K562 (cell line): ENCODE measurements around the gene VARS1. TPM values are rescaled to one million over a fixed set of nuclear protein-coding genes. Genes with fewer than 3 reads are reported as not detected.
A peak's percentile ranks its signal among the peaks of the same experiment; 100 is the strongest.

Experiments
- CAMTA2 ChIP-seq: fragments of 250-450 bp; sonication (Bioruptor Pico); conservative IDR thresholded peaks from 2 replicates; pipeline ENCODE4 v1.5.1; 2022
- COPS2 ChIP-seq: fragments of 450-650 bp; conservative IDR thresholded peaks from 2 replicates; pipeline ENCODE4 v1.6.1; 2016; ENCODE audit warnings: mild to moderate bottlenecking, moderate library complexity
- E2F3 ChIP-seq: fragments of 250-450 bp; sonication (Bioruptor Pico); IDR thresholded peaks from 2 replicates; pipeline ENCODE4 v1.4.0; 2020; ENCODE audit warnings: mild to moderate bottlenecking
- ELF4 ChIP-seq: fragments of 450-650 bp; formaldehyde crosslinking; IDR thresholded peaks from 2 replicates; pipeline ENCODE4 v1.4.0; 2022; ENCODE audit warnings: missing genetic modification characterization
- ESRRB ChIP-seq: fragments of 250-450 bp; sonication (Bioruptor Pico); IDR thresholded peaks from 2 replicates; pipeline ENCODE4 v1.5.0; 2020; ENCODE audit warnings: mild to moderate bottlenecking, moderate library complexity, borderline replicate concordance
- GTF2E2 ChIP-seq: fragments of 200-800 bp; sonication (Bioruptor generic); IDR thresholded peaks from 2 replicates; pipeline ENCODE4 v1.6.1; 2016; ENCODE audit warnings: missing genetic modification characterization, missing compliant biosample characterization
- HCFC1 ChIP-seq: IDR thresholded peaks from 2 replicates; pipeline ENCODE4 v1.6.1; 2012; ENCODE audit warnings: low read depth, low read length, improper control_type of control experiment
- JUN ChIP-seq, 2 experiments: sonication (generic) in 1 of 2; formaldehyde crosslinking in 1 of 2; IDR thresholded peaks; 2 replicates each; pipeline versions ENCODE4 v1.6.1 to v1.8.0; 2012 to 2022; ENCODE audit warnings: borderline replicate concordance in 2 of 2, mild to moderate bottlenecking in 2 of 2, improper control_type of control experiment in 1 of 2, low read depth in 1 of 2, low read length in 1 of 2, missing genetic modification reagents in 1 of 2
- JUND ChIP-seq, 2 experiments: IDR thresholded peaks; 2 replicates in 1 of 2; 3 replicates in 1 of 2; pipeline ENCODE4 v1.6.1; 2011; ENCODE audit warnings: borderline replicate concordance in 2 of 2, low read depth in 2 of 2, low read length in 2 of 2, improper control_type of control experiment in 1 of 2, missing biosample characterization in 1 of 2, missing genetic modification characterization in 1 of 2, missing genetic modification reagents in 1 of 2
- KLF13 ChIP-seq: fragments of 450-650 bp; IDR thresholded peaks from 2 replicates; pipeline ENCODE4 v1.6.1; 2016; ENCODE audit warnings: missing genetic modification characterization, low read depth, mild to moderate bottlenecking, missing compliant biosample characterization, moderate library complexity, borderline replicate concordance
- NELFE ChIP-seq: IDR thresholded peaks from 2 replicates; pipeline ENCODE4 v1.6.1; 2011; ENCODE audit warnings: mild to moderate bottlenecking; ENCODE audit not compliant: insufficient read depth, insufficient read length
- NFIX ChIP-seq: fragments of 250-450 bp; sonication (Bioruptor Pico); IDR thresholded peaks from 2 replicates; pipeline ENCODE4 v1.4.0; 2020; ENCODE audit warnings: low read depth, mild to moderate bottlenecking, moderate library complexity
- PHF8 ChIP-seq: fragments of 200-600 bp; sonication (generic); IDR thresholded peaks from 2 replicates; pipeline ENCODE4 v1.6.1; 2012; ENCODE audit warnings: mixed run types, mild to moderate bottlenecking, inconsistent platforms, low read length, moderate library complexity, borderline replicate concordance
- POLR2B ChIP-seq: fragments of 450-650 bp; IDR thresholded peaks from 2 replicates; pipeline ENCODE4 v1.6.1; 2018; ENCODE audit warnings: low read depth; ENCODE audit not compliant: partially characterized antibody
- SMAD3 ChIP-seq: fragments of 450-650 bp; formaldehyde crosslinking; conservative IDR thresholded peaks from 2 replicates; pipeline ENCODE4 v1.4.0; 2020; ENCODE audit warnings: mild to moderate bottlenecking
- SMARCC2 ChIP-seq: fragments of 450-650 bp; IDR thresholded peaks from 2 replicates; pipeline ENCODE4 v1.6.1; 2017; ENCODE audit warnings: antibody characterized with exemption, moderate library complexity, mild to moderate bottlenecking, low read depth
- ZNF551 ChIP-seq: fragments of 250-450 bp; sonication (Bioruptor Pico); IDR thresholded peaks from 2 replicates; pipeline ENCODE4 v1.5.0; 2021; ENCODE audit warnings: mild to moderate bottlenecking, moderate library complexity
- polyA plus RNA-seq, 8 experiments: library from polyadenylated mRNA; depleted of rRNA in 4 of 8; stranded (reverse) in 5 of 8; unstranded in 3 of 8; fragments of >200 nt; fragmentation: Nextera tagmentation in 2 of 8; fragmentation: Illumina TruSeq in 1 of 8; extraction: Ambion mirVana in 2 of 8; extraction: Trizol in 1 of 8; gene quantifications; 2 replicates each; pipeline versions ENCODE4 v1.2.1 to v1.2.3, GENCODE V29; 2011 to 2014; ENCODE audit warnings: inconsistent platforms in 1 of 8, missing spikeins in 1 of 8
- total RNA-seq, 7 experiments: library from RNA; depleted of rRNA in 6 of 7; stranded (reverse); fragments of >200 nt in 6 of 7; fragmentation: Illumina TruSeq in 2 of 7; extraction: Trizol in 2 of 7; gene quantifications; 2 replicates each; pipeline versions ENCODE4 v1.2.1 to v1.2.3, GENCODE V29; 2011 to 2021; ENCODE audit warnings: low replicate concordance in 1 of 7
- TF ChIP-seq, protein P1 (sequence below), 2 experiments: fragments of 450-650 bp in 1 of 2; IDR thresholded peaks; 2 replicates each; pipeline ENCODE4 v1.6.1; 2011 to 2017; ENCODE audit warnings: low read depth in 2 of 2, antibody characterized with exemption in 1 of 2, borderline replicate concordance in 1 of 2, low read length in 1 of 2, mild to moderate bottlenecking in 1 of 2, mixed read lengths in 1 of 2; ENCODE audit not compliant: control insufficient read depth in 1 of 2
- TF ChIP-seq, protein P2 (sequence below): fragments of 450-650 bp; IDR thresholded peaks from 2 replicates; pipeline ENCODE4 v1.6.1; 2016
- TF ChIP-seq, protein P3 (sequence below): fragments of 250-450 bp; sonication (Bioruptor Pico); IDR thresholded peaks from 2 replicates; pipeline ENCODE4 v1.5.0; 2022; ENCODE audit warnings: mild to moderate bottlenecking

Gene VARS1
- total and polyA plus RNA-seq, 9 of the 15 experiments (the other 6 are each of a cell fraction or from before 2014, with no cell fraction given) = 2.9 to 488 (median 130) TPM

DNA sequence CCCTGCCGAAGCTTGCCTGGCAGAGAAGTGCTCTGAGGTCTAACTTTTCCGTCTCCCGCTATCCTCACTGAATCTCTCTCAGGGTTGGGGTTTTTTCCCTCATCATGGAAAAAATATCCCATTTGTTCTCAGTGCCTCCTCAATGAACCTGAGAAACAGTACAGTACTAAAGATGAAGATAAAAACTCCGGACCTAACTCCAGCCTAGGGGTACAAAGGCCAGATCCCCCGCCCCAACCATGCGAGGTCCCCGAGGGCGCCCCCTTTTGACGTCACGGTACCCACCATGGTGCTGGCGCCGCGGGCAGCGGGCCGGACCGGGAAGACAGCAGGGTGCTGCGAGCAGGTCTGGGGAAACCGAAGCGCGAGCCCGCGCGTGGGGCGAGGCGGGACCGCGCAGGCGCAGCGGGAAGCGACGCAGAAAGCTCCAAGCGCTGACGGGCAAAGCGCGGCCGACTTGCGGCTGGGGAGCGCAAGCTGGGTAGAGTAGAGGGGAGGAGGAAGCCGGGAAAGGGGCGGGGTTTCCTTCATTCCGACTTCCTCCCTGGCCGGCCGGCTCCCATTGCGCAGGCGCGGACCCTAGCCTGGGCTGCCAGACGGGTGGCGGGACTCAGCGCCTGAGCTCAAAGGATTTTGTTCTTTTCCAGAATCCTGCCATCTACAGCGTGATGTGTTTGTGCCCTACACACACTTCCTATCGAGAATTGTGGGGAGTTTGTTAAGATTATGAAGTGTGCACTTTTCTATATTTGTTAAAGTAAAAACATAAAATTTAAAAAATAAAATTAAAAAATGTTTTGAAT lies 11.1 kb upstream of the VARS1 start, which contains the start of gene LSM2 (continued):
- TF ChIP-seq, protein P1, sequence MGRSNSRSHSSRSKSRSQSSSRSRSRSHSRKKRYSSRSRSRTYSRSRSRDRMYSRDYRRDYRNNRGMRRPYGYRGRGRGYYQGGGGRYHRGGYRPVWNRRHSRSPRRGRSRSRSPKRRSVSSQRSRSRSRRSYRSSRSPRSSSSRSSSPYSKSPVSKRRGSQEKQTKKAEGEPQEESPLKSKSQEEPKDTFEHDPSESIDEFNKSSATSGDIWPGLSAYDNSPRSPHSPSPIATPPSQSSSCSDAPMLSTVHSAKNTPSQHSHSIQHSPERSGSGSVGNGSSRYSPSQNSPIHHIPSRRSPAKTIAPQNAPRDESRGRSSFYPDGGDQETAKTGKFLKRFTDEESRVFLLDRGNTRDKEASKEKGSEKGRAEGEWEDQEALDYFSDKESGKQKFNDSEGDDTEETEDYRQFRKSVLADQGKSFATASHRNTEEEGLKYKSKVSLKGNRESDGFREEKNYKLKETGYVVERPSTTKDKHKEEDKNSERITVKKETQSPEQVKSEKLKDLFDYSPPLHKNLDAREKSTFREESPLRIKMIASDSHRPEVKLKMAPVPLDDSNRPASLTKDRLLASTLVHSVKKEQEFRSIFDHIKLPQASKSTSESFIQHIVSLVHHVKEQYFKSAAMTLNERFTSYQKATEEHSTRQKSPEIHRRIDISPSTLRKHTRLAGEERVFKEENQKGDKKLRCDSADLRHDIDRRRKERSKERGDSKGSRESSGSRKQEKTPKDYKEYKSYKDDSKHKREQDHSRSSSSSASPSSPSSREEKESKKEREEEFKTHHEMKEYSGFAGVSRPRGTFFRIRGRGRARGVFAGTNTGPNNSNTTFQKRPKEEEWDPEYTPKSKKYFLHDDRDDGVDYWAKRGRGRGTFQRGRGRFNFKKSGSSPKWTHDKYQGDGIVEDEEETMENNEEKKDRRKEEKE (IDR thresholded peaks at IDR 0.05; ENCODE audit: borderline replicate concordance in 1 of 2, control insufficient read depth in 1 of 2, low read depth in 2 of 2, low read length in 1 of 2) = no peak
- peak; percentile 69 for TF ChIP-seq HCFC1
- TF ChIP-seq ESRRB (CRISPR knock-in tag) = no peak
- TF ChIP-seq SMARCC2 = peak; percentile 64
- peak; percentile 70 for TF ChIP-seq KLF13
- TF ChIP-seq JUND (IDR thresholded peaks at IDR 0.05; ENCODE audit: borderline replicate concordance, low read depth, low read length) = peak; percentile 58
- peak; percentile 72; the same call in 1 of the 3 replicates for TF ChIP-seq JUND (tag; IDR thresholded peaks at IDR 0.05; ENCODE audit: borderline replicate concordance, low read depth, low read length)
- TF ChIP-seq, protein P2, sequence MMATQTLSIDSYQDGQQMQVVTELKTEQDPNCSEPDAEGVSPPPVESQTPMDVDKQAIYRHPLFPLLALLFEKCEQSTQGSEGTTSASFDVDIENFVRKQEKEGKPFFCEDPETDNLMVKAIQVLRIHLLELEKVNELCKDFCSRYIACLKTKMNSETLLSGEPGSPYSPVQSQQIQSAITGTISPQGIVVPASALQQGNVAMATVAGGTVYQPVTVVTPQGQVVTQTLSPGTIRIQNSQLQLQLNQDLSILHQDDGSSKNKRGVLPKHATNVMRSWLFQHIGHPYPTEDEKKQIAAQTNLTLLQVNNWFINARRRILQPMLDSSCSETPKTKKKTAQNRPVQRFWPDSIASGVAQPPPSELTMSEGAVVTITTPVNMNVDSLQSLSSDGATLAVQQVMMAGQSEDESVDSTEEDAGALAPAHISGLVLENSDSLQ = peak; percentile 29; the same call in 1 of the 2 replicates
- TF ChIP-seq, protein P3, sequence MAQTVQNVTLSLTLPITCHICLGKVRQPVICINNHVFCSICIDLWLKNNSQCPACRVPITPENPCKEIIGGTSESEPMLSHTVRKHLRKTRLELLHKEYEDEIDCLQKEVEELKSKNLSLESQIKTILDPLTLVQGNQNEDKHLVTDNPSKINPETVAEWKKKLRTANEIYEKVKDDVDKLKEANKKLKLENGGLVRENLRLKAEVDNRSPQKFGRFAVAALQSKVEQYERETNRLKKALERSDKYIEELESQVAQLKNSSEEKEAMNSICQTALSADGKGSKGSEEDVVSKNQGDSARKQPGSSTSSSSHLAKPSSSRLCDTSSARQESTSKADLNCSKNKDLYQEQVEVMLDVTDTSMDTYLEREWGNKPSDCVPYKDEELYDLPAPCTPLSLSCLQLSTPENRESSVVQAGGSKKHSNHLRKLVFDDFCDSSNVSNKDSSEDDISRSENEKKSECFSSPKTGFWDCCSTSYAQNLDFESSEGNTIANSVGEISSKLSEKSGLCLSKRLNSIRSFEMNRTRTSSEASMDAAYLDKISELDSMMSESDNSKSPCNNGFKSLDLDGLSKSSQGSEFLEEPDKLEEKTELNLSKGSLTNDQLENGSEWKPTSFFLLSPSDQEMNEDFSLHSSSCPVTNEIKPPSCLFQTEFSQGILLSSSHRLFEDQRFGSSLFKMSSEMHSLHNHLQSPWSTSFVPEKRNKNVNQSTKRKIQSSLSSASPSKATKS (CRISPR knock-in tag) = no peak
- peak; percentile 96 for TF ChIP-seq POLR2B
- TF ChIP-seq PHF8 = peak; percentile 96
- TF ChIP-seq CAMTA2 (CRISPR knock-in tag) = peak; percentile 64; the same call in 1 of the 2 replicates
- TF ChIP-seq ZNF551 = no peak
- no peak for TF ChIP-seq COPS2
- peak; percentile 68 for TF ChIP-seq SMAD3
- no peak for TF ChIP-seq NELFE
- TF ChIP-seq NFIX (CRISPR knock-in tag) = no peak
- peak; percentile 50; the same call in 1 of the 2 replicates for TF ChIP-seq JUN (IDR thresholded peaks at IDR 0.05; ENCODE audit: borderline replicate concordance, low read depth, low read length)
- TF ChIP-seq JUN (CRISPR knock-in tag; IDR thresholded peaks at IDR 0.05; ENCODE audit: borderline replicate concordance) = no peak; the same call in 1 of the 2 replicates
- 0 out of 2 replicates have a peak, but pooled peaks have one; percentile 6 for TF ChIP-seq GTF2E2 (tag)
- peak; percentile 83 for TF ChIP-seq E2F3 (CRISPR knock-in tag)
- no peak; the same call in 1 of the 2 replicates for TF ChIP-seq ELF4 (CRISPR knock-in tag)
